Esophagus squamous epithelium (tissue), 5 donors: ENCODE results near the gene IKZF4. TPM values are rescaled to one million over a fixed set of nuclear protein-coding genes. Genes with fewer than 3 reads are reported as not detected.
A peak's percentile ranks its signal among the peaks of the same experiment; 100 is the strongest.
"Not testable (repeated sequence)": the region's sequence is repeated elsewhere in the genome, so short reads cannot be mapped to it uniquely, and the experiment has no call there.

ENCODE experiments used
- DNase-seq: peaks from one replicate; lab custom pipeline; 2025; lab: John Stamatoyannopoulos, UW
- H3K27ac ChIP-seq, 4 donors: fragments of 200-600 bp; sonication (generic); one replicate each; pipeline ENCODE4 v1.5.1; 2016 to 2019; ENCODE audit warnings: mild to moderate bottlenecking in 1 of 4
- H3K27me3 ChIP-seq, 4 donors: fragments of 200-600 bp; sonication (generic); 1 replicate in 3 of 4; 2 replicates in 1 of 4; pipeline versions ENCODE4 v1.5.1 to v1.6.0; 2017 to 2021; ENCODE audit warnings: antibody characterized with exemption in 1 of 4
- H3K36me3 ChIP-seq, 3 donors: fragments of 200-600 bp; sonication (generic); one replicate each; pipeline ENCODE4 v1.5.1; 2016 to 2019
- H3K4me1 ChIP-seq, 3 donors: fragments of 200-600 bp; sonication (generic); one replicate each; pipeline ENCODE4 v1.5.1; 2017 to 2019
- H3K4me3 ChIP-seq, 4 donors: fragments of 200-600 bp; sonication (generic); 1 replicate in 3 of 4; 2 replicates in 1 of 4; pipeline ENCODE4 v1.5.1; 2016 to 2019; ENCODE audit warnings: mild to moderate bottlenecking in 2 of 4, moderate library complexity in 1 of 4
- H3K9me3 ChIP-seq, 3 donors: fragments of 200-600 bp; sonication (generic); one replicate each; pipeline ENCODE4 v1.5.1; 2016 to 2019
- POLR2A ChIP-seq, 4 donors: fragments of 450-650 bp; IDR thresholded peaks; one replicate each; pipeline ENCODE4 v1.6.1; 2017; ENCODE audit warnings: antibody characterized with exemption in 4 of 4, mild to moderate bottlenecking in 4 of 4, moderate library complexity in 3 of 4
- WGBS, 2 donors: methylation state at CpG; one replicate each; pipeline ENCODE4 v1.1.5; 2018; 5-methylcytosine and 5-hydroxymethylcytosine counted together
- intact Hi-C: fragments of 100-400 bp; cut with DNase I; formaldehyde crosslinking; loops from one replicate; pipeline ENCODE4 v1.15.0; 2022
- total RNA-seq, 4 donors: library from RNA; depleted of rRNA; stranded (reverse); fragments of >200 nt; gene quantifications; one replicate each; pipeline ENCODE4 v1.1.0, GENCODE V29; 2016
- TF ChIP-seq, protein P1 (sequence below), 6 experiments: fragments of 450-650 bp in 4 of 6; fragments of 200-600 bp in 2 of 6; sonication (generic) in 2 of 6; IDR thresholded peaks; one replicate each; pipeline ENCODE4 v1.5.1; 2016 to 2019; ENCODE audit warnings: antibody characterized with exemption in 6 of 6, mild to moderate bottlenecking in 4 of 6, moderate library complexity in 4 of 6
- donor health status: DM: yes; HTN: yes; CAD: no.

Gene IKZF4
- total RNA-seq, 4 donors from 2014 or later = 1.2 to 2.0 (median 1.9) TPM

DNA sequence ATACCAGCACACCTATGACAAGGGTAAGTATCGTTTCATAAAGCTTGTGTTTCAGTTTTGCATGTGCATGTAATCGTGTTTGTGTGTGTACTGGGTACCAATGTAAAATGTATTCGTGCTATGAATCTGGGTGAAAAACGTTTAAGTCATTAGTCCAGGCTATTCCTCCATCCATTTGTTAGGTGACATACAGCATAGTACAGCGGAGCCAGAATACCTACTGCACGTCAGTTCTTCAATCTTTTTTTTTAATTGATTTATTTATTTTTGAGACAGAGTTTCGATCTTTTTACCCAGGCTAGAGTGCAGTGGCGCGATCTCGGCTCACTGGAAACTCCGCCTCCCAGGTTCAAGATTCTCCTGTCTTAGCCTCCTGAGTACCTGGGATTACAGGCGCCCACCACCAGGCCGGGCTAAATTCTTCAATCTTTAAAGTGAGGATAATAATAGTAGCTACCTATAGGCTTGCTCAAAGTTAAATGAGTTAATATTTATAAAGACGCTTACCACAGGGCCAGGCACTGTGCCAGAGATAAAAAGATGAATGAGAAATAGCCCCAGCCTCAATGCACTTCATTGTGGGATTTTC is 20.2 kb downstream of the IKZF4 start:
- no peak for TF ChIP-seq POLR2A (IDR thresholded peaks at IDR 0.05)
- TF ChIP-seq, protein P1, sequence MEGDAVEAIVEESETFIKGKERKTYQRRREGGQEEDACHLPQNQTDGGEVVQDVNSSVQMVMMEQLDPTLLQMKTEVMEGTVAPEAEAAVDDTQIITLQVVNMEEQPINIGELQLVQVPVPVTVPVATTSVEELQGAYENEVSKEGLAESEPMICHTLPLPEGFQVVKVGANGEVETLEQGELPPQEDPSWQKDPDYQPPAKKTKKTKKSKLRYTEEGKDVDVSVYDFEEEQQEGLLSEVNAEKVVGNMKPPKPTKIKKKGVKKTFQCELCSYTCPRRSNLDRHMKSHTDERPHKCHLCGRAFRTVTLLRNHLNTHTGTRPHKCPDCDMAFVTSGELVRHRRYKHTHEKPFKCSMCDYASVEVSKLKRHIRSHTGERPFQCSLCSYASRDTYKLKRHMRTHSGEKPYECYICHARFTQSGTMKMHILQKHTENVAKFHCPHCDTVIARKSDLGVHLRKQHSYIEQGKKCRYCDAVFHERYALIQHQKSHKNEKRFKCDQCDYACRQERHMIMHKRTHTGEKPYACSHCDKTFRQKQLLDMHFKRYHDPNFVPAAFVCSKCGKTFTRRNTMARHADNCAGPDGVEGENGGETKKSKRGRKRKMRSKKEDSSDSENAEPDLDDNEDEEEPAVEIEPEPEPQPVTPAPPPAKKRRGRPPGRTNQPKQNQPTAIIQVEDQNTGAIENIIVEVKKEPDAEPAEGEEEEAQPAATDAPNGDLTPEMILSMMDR (IDR thresholded peaks at IDR 0.05) = peak in 2 of 6 experiments; percentile 16 to 30
- peak overlapping the region; percentile 81 to 89 (median 82) for H3K4me3 ChIP-seq
- intact Hi-C loops = loop anchor here (10.0 kb wide), 1 partner anchor 64 kb away; the partner anchor contains the start of gene PA2G4

DNA sequence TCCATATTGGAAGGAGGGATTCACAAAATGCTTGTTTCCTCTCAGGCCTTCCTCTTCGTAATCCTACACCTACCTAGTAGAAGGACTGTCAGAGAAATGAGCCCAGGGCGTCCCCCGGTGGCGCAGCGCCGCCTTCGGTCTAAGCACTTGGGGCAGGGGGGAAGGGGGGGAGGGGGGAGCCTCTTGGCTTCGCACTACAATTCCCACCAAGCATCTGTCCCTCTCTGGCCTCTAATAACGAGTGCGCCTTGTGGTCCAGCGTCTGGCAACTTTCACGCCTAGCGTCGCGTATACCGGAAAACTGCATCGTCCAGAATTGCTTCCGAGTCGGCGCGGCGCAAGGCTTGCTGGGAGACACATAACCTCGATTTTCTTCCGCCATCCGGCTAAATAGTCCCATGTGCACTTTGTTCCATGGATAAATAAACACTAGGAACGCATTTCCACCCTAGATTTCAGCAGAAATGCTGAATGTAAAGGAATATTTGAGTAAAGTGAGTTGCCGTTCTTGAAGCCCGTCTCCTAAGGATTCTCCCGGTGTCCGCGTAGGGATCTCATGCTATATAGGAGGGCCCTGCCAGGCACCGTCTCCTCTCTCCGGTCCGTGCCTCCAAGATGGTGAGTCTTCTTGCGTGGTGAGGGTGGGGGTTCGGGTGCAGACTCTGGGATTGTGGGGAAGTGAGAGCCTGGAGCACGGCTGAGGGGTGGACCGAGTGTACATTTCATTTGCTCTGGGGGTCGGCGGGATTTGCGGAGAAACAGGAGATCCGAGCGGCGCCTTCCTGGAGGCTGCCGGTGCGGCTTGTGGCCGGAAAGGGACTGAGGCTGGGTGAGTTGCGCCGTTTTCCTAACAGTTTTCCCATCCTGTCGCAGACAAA is 20.9 kb downstream of the IKZF4 start, which contains the start of gene RPS26:
Gene RPS26, plus strand, starts transcription at position 367 of the 878 bp plus-strand sequence. Its CDS starts 249 bp downstream, at position 616.
- Histone ChIP-seq H3K4me3 (peak within 1 kb of the TSS; percentile 81 to 89 (median 82)), H3K4me1 (peaks cover 9 to 26% (median 18%) of the 10 kb centered on the region in 3 donors), H3K9me3 (no peaks in the 10 kb centered on the region), H3K27ac (peak within 1 kb of the TSS; percentile 92 to 99 (median 96)), H3K27me3 (no peaks in the 10 kb centered on the region), H3K36me3 (peaks cover 0 to 44% (median 21%) of the 10 kb centered on the region in 3 donors)
- TF ChIP-seq, protein P1 (IDR thresholded peaks at IDR 0.05) = peak in 3 of 6 experiments; percentile 12 to 61 (median 30)
- TF ChIP-seq POLR2A (IDR thresholded peaks at IDR 0.05) = peak in 3 of 4 donors; percentile 14 to 95 (median 84)
- WGBS, 2 donors = 0% methylated on average over 28 to 45 of the region's 50 CpGs
- intact Hi-C loops = loop anchor here (10.0 kb wide), 1 partner anchor 63 kb away; the partner anchor contains the start of gene PA2G4
- DNase-seq = peak; percentile 90

More for the DNA sequence above, 20.2 kb downstream of the IKZF4 start:
- Histone ChIP-seq H3K9me3 (no peaks in the 10 kb centered on the region), H3K27ac (peak overlapping the region; percentile 92 to 99 (median 96)), H3K36me3 (peaks cover 0 to 49% (median 21%) of the 10 kb centered on the region in 3 donors), H3K4me1 (peaks cover 9 to 24% (median 18%) of the 10 kb centered on the region in 3 donors), H3K27me3 (no peaks in the 10 kb centered on the region)
- WGBS, 2 donors = 46 to 61% methylated on average over 14 of the region's 14 CpGs
- no peak for DNase-seq

DNA sequence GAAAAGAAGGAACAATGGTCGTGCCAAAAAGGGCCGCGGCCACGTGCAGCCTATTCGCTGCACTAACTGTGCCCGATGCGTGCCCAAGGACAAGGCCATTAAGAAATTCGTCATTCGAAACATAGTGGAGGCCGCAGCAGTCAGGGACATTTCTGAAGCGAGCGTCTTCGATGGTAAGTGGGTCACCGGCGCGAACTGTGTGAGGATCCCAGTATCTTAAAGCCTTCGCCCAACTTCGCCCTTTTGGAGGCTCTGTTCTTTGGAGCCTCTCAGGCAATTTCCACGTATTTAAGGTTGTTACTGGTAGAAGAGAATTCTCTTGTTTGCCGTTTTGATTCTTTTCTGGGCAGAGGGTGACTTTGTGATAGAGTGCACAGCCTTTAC is 21.6 kb downstream of the IKZF4 start:
- DNase-seq, H3K27me3 ChIP-seq, H3K9me3 ChIP-seq: not testable (repeated sequence)
- Histone ChIP-seq H3K4me3 (peak overlapping the region; percentile 81 to 89 (median 82)), H3K4me1 (peaks cover 9 to 33% (median 21%) of the 10 kb centered on the region in 3 donors), H3K36me3 (peaks cover 0 to 38% (median 21%) of the 10 kb centered on the region in 3 donors), H3K27ac (peak overlapping the region; percentile 92 to 99 (median 96))
- intact Hi-C loops = loop anchor here (10.0 kb wide), 1 partner anchor 62 kb away; the partner anchor contains the start of gene PA2G4
- 0 to 1% methylated on average over 11 to 17 of the region's 20 CpGs for WGBS, 2 donors

DNA sequence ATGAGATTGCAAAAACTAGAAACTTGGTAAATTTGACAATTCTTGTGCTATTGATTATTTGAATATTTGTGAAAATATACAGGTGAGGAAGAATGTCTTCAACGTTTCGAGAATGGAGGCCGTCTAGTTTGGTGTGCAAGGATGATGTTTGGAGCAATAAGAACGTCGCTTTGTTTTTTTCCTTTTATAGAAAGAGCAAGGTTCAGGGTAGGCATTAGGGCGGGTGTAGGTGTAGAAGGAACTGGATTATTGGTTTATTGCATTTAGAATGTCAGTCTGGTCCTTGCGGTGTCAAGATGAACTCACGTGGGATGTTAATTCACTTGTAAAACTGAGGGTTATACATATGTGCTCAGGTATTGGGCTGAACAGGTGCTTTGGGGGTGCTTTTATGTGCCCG is 22.0 kb downstream of the IKZF4 start:
- H3K4me1 ChIP-seq = peaks cover 9 to 34% (median 21%) of the 10 kb centered on the region in 3 donors
- H3K27ac ChIP-seq = peak overlapping the region in 3 of 4 donors; percentile 92 to 99 (median 94)
- no peaks in the 10 kb centered on the region for H3K9me3 ChIP-seq
- H3K4me3 ChIP-seq = peak overlapping the region; percentile 81 to 89 (median 82)
- H3K36me3 ChIP-seq = peaks cover 0 to 35% (median 21%) of the 10 kb centered on the region in 3 donors
- no peak for DNase-seq
- no peaks in the 10 kb centered on the region for H3K27me3 ChIP-seq
- TF ChIP-seq, protein P1 (IDR thresholded peaks at IDR 0.05) = no peak
- no peak for TF ChIP-seq POLR2A (IDR thresholded peaks at IDR 0.05)
- 14 to 19% methylated on average over 9 of the region's 9 CpGs for WGBS, 2 donors
- intact Hi-C loops = loop anchor here (10.0 kb wide), 1 partner anchor 62 kb away; the partner anchor contains the start of gene PA2G4
